ENCODE results near the gene MEGF11.

GRCh38 chr15:66132251-66132816 lies 121.2 kb downstream of the MEGF11 start:
- TF ChIP-seq CTCF (tag by site-specific recombination; IDR thresholded peaks at IDR 0.05) (no peak), ZSCAN5A (tag by site-specific recombination; IDR thresholded peaks at IDR 0.05) (no peak), ZNF518A (tag by site-specific recombination; conservative IDR thresholded peaks at IDR 0.05; ENCODE audit: low read depth) (no peak), TCF7L2 (IDR thresholded peaks at IDR 0.05; ENCODE audit: borderline replicate concordance, low read depth, low read length) (no peak), ZNF830 (tag by site-specific recombination; IDR thresholded peaks at IDR 0.05; ENCODE audit: low read depth) (no peak), HOXA7 (CRISPR knock-in tag; IDR thresholded peaks at IDR 0.05; ENCODE audit: borderline replicate concordance) (no peak), ZNF791 (tag by site-specific recombination; IDR thresholded peaks at IDR 0.05) (no peak), ZNF16 (tag by site-specific recombination; IDR thresholded peaks at IDR 0.05; ENCODE audit: low read depth) (no peak), YY1 (tag by site-specific recombination; IDR thresholded peaks at IDR 0.05) (no peak), PBX3 (CRISPR knock-in tag; IDR thresholded peaks at IDR 0.05) (no peak), ZNF324 (tag by site-specific recombination; IDR thresholded peaks at IDR 0.05) (no peak), SETDB1 (IDR thresholded peaks at IDR 0.05; ENCODE audit: insufficient read length, low read length) (no peak), IKZF3 (tag by site-specific recombination; IDR thresholded peaks at IDR 0.05) (no peak), ZNF2 (tag by site-specific recombination; IDR thresholded peaks at IDR 0.05) (no peak)
